Tibial nerve (tissue), 4 donors: ENCODE results near the gene SLC9A9. TPM values are rescaled to one million over a fixed set of nuclear protein-coding genes. Genes with fewer than 3 reads are reported as not detected.

ENCODE experiments used
- DNase-seq, 2 donors: peaks; one replicate each; pipeline ENCODE4 v3.0.0-alpha.2; 2019; ENCODE audit warnings: low spot score in 2 of 2
- H3K27ac ChIP-seq, 4 donors: fragments of 200-600 bp; sonication (generic) in 3 of 4; one replicate each; pipeline ENCODE4 v1.5.1; 2017 to 2019; ENCODE audit warnings: mild to moderate bottlenecking in 1 of 4
- H3K27me3 ChIP-seq, 2 donors: fragments of 200-600 bp; sonication (generic) in 1 of 2; one replicate each; pipeline versions ENCODE4 v1.5.1 to v1.6.0; 2017 to 2019
- H3K36me3 ChIP-seq, 3 donors: fragments of 200-600 bp; sonication (generic); one replicate each; pipeline ENCODE4 v1.5.1; 2018 to 2019
- H3K4me1 ChIP-seq, 4 donors: fragments of 200-600 bp; sonication (generic) in 3 of 4; one replicate each; pipeline ENCODE4 v1.5.1; 2017 to 2019
- H3K4me3 ChIP-seq, 4 donors: fragments of 200-600 bp; sonication (generic) in 3 of 4; one replicate each; pipeline ENCODE4 v1.5.1; 2017 to 2019; ENCODE audit warnings: mild to moderate bottlenecking in 1 of 4, moderate library complexity in 1 of 4
- H3K9me3 ChIP-seq, 4 donors: fragments of 200-600 bp; sonication (generic) in 3 of 4; one replicate each; pipeline ENCODE4 v1.5.1; 2017 to 2019
- CTCF ChIP-seq, 5 experiments: fragments of 200-600 bp in 3 of 5; fragments of 450-650 bp in 2 of 5; sonication (generic) in 3 of 5; IDR thresholded peaks; one replicate each; pipeline ENCODE4 v1.5.1; 2016 to 2019; ENCODE audit warnings: antibody characterized with exemption in 5 of 5, mild to moderate bottlenecking in 3 of 5, moderate library complexity in 2 of 5
- EP300 ChIP-seq, 2 donors: sonication (generic); formaldehyde crosslinking; IDR thresholded peaks; one replicate each; pipeline ENCODE4 v1.6.1; 2017; ENCODE audit warnings: antibody characterized with exemption in 2 of 2, mild to moderate bottlenecking in 1 of 2
- POLR2A ChIP-seq, 2 donors: fragments of 450-650 bp; IDR thresholded peaks; one replicate each; pipeline ENCODE4 v1.6.1; 2017; ENCODE audit warnings: antibody characterized with exemption in 2 of 2, mild to moderate bottlenecking in 2 of 2, moderate library complexity in 2 of 2
- WGBS, 2 donors: methylation state at CpG; one replicate each; pipeline ENCODE4 v1.1.5; 2018; 5-methylcytosine and 5-hydroxymethylcytosine counted together
- total RNA-seq, 4 donors: library from RNA; depleted of rRNA; stranded (reverse); fragments of >200 nt; gene quantifications; one replicate each; pipeline ENCODE4 v1.1.0, GENCODE V29; 2016

Gene SLC9A9
- total RNA-seq, 4 donors from 2014 or later: 7.6 to 11.1 (median 9.2) TPM

DNA sequence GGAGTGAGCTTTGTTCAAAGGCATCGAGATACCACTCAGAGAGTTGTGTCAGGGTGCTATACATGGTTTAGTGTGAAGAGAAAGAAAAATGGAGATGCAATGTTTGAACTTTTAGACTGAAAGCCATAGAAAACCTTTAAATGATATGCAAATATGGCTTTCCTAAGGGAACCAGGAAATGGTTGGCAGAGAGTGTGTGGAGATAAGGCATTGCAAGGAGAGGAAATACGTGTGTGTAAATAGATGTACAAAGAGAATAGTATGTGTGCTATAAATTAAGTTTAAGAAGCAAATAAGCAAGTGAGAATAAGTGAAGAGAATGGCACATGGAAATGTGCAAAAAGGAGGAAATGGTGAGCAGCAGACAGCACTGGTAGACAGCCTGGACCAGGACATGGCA, 198.1 kb downstream of the SLC9A9 start:
- H3K36me3 ChIP-seq: no peaks in the 10 kb centered on the region
- no peak overlapping the region for H3K4me3 ChIP-seq
- no peaks in the 10 kb centered on the region for H3K27me3 ChIP-seq
- TF ChIP-seq EP300 (IDR thresholded peaks at IDR 0.05): no peak
- TF ChIP-seq POLR2A (IDR thresholded peaks at IDR 0.05): no peak
- TF ChIP-seq CTCF (IDR thresholded peaks at IDR 0.05): no peak
- peaks cover 0 to 15% (median 0%) of the 10 kb centered on the region in 4 donors for H3K4me1 ChIP-seq
- H3K27ac ChIP-seq: no peak overlapping the region
- 85 to 89% methylated on average over 2 of the region's 2 CpGs for WGBS, 2 donors
- no peaks in the 10 kb centered on the region for H3K9me3 ChIP-seq
- no peak for DNase-seq

DNA sequence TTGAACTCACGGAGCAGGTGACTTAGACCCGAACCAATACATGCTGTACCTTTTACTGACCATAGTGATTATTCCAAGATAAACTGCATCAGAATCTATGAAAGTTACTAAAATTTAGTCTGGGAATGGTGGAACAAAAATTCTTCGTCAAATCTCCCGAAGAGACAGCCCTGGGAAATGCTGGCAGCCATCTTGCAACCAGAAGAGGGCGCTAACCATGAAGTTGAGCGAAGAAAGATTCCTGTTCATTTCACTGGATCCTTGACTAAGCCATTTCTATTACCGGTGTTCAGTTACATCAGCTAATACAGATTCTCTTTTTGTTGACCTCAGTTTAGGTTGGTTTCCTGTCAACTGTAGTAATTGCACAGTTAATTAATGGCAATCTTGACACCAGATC, 199.6 kb downstream of the SLC9A9 start:
- DNase-seq: no peak
- 84 to 88% methylated on average over 7 of the region's 7 CpGs for WGBS, 2 donors
- H3K9me3 ChIP-seq: no peaks in the 10 kb centered on the region
- H3K4me1 ChIP-seq: peaks cover 0 to 16% (median 0%) of the 10 kb centered on the region in 4 donors
- H3K36me3 ChIP-seq: no peaks in the 10 kb centered on the region
- no peak overlapping the region for H3K27ac ChIP-seq
- H3K4me3 ChIP-seq: no peak overlapping the region
- no peaks in the 10 kb centered on the region for H3K27me3 ChIP-seq
- TF ChIP-seq POLR2A (IDR thresholded peaks at IDR 0.05): no peak
- no peak for TF ChIP-seq EP300 (IDR thresholded peaks at IDR 0.05)
- TF ChIP-seq CTCF (IDR thresholded peaks at IDR 0.05): no peak

DNA sequence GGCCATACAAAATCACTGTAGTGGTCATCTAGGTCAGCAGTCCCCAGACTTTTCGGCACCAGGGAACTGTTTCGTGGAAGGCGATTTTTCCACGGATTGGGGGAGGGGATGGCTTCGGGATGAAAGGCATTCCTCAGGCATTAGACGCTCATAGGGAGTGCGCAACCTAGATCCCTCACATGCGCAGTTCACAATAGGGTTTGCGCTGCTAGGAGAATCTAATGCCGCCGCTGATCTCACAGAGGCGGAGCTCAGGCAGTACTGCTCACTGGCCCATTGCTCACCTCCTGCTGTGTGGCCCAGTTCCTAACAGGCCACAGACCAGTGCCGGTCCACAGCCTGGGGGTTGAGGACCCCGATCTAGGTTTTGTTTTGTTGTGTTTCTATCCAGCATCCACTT, 200.1 kb downstream of the SLC9A9 start:
- no peaks in the 10 kb centered on the region for H3K27me3 ChIP-seq
- DNase-seq: no peak
- no peak for TF ChIP-seq CTCF (IDR thresholded peaks at IDR 0.05)
- TF ChIP-seq POLR2A (IDR thresholded peaks at IDR 0.05): no peak
- TF ChIP-seq EP300 (IDR thresholded peaks at IDR 0.05): no peak
- H3K4me3 ChIP-seq: no peak overlapping the region
- H3K27ac ChIP-seq: no peak overlapping the region
- H3K4me1 ChIP-seq: peaks cover 0 to 16% (median 0%) of the 10 kb centered on the region in 4 donors
- H3K36me3 ChIP-seq: no peaks in the 10 kb centered on the region
- 93 to 94% methylated on average over 14 of the region's 14 CpGs for WGBS, 2 donors
- H3K9me3 ChIP-seq: no peaks in the 10 kb centered on the region

DNA sequence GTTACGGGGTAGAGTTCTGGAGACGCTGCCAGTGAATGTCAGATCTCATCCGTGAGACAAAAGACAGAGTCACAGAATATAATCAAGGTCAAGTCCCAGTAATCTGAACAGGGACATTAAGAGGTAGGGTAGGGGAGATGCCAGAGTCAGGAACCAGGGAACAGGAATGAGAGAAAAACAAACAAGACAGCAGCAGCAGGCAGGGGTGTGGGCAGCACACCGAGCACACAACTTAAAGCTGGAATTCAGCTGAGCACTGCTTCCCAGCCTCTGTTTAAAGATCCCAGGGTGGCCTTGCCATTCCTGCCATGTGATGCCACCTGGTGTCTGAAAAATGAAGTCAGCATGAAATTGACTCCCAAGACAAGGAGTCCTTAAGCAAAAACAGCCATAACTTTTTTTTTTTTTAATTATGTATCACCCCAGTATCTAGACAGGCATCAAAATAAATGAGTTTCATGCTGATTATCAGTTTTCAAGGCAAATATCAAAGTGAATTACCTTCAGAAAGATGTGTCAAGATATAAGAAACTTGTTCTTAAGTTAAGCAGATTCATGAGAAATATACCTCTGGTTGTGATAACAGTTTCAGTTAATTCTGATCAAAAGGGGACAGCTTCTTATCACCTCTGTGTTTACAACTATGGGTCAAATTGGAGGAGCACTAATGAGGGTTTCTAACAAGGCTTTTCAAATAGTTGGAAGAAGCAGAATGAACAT, 203.7 kb downstream of the SLC9A9 start:
- DNase-seq: peak in 1 of 2 donors; percentile 45
- no peaks in the 10 kb centered on the region for H3K27me3 ChIP-seq
- H3K4me3 ChIP-seq: no peak overlapping the region
- no peaks in the 10 kb centered on the region for H3K9me3 ChIP-seq
- TF ChIP-seq EP300 (IDR thresholded peaks at IDR 0.05): no peak
- TF ChIP-seq CTCF (IDR thresholded peaks at IDR 0.05): peak in 4 of 5 experiments; percentile 20 to 36 (median 32)
- TF ChIP-seq POLR2A (IDR thresholded peaks at IDR 0.05): no peak
- no peak overlapping the region for H3K27ac ChIP-seq
- peaks cover 0 to 5% (median 0%) of the 10 kb centered on the region in 4 donors for H3K4me1 ChIP-seq
- 40 to 42% methylated on average over 4 of the region's 4 CpGs for WGBS, 2 donors
- no peaks in the 10 kb centered on the region for H3K36me3 ChIP-seq

- Histone ChIP-seq H3K9me3 (peaks cover 0 to 4% (median 0%) of the 10 kb centered on the region in 4 donors), H3K27me3 (no peaks in the 10 kb centered on the region), H3K27ac (no peak overlapping the region), H3K36me3 (no peaks in the 10 kb centered on the region), H3K4me1 (peaks cover 0 to 5% (median 0%) of the 10 kb centered on the region in 4 donors), H3K4me3 (no peak overlapping the region)
- TF ChIP-seq POLR2A (IDR thresholded peaks at IDR 0.05) (no peak), CTCF (IDR thresholded peaks at IDR 0.05) (no peak), EP300 (IDR thresholded peaks at IDR 0.05) (no peak)
- DNase-seq: no peak
- WGBS, 2 donors: 91% methylated on average over 1 of the region's 1 CpG
Measured at GRCh38 chr3:143643905-143644304, 204.4 kb downstream of the SLC9A9 start.
